H1 (cell line): ENCODE measurements around the gene SLC13A3. TPM values are rescaled to one million over a fixed set of nuclear protein-coding genes. Genes with fewer than 3 reads are reported as not detected.

Experiments
- CTCF ChIA-PET: fragments of 300-600 bp; sonication (Branson Sonifier 250); formaldehyde crosslinking; loops from one replicate; lab custom pipeline; 2021; ENCODE audit not compliant: partially characterized antibody; lab: Charles Lee
- POLR2A ChIA-PET: fragments of 300-600 bp; sonication (Branson Sonifier 250); formaldehyde crosslinking; loops from one replicate; lab custom pipeline; 2021; ENCODE audit warnings: inconsistent platforms; ENCODE audit not compliant: partially characterized antibody; lab: Charles Lee
- DNase-seq, 2 experiments: peaks; one replicate each; pipeline versions ENCODE4 v3.0.0 to v3.0.0-alpha.2; 2010 to 2022; ENCODE audit warnings: low spot score in 2 of 2, low read depth in 1 of 2, mixed read lengths in 1 of 2
- FAIRE-seq: peaks from 2 replicates; lab custom pipeline; 2011; peaks lifted over from hg19 to GRCh38; lab: Jason Lieb, UNC
- H2AFZ ChIP-seq: 2 replicates; pipeline ENCODE4 v1.8.1; 2012; ENCODE audit warnings: low read length, inconsistent platforms
- H2AK5ac ChIP-seq: 2 replicates; pipeline ENCODE4 v1.6.1; 2013; ENCODE audit warnings: low read depth, low read length
- H2BK120ac ChIP-seq: replicated peaks from 2 replicates; pipeline ENCODE3; 2013; ENCODE audit warnings: low read depth, low read length, inconsistent platforms
- H2BK12ac ChIP-seq: 2 replicates; pipeline ENCODE4 v1.6.1; 2013; ENCODE audit warnings: low read depth, low read length
- H2BK15ac ChIP-seq: 2 replicates; pipeline ENCODE4 v1.6.1; 2013; ENCODE audit warnings: low read length
- H2BK20ac ChIP-seq: 2 replicates; pipeline ENCODE4 v1.6.1; 2013; ENCODE audit warnings: low read length
- H2BK5ac ChIP-seq: 2 replicates; pipeline ENCODE4 v1.6.1; 2013; ENCODE audit warnings: low read depth, low read length
- H3K14ac ChIP-seq: 2 replicates; pipeline ENCODE4 v1.6.1; 2013; ENCODE audit warnings: inconsistent platforms; ENCODE audit not compliant: insufficient read length
- H3K18ac ChIP-seq: 2 replicates; pipeline ENCODE4 v1.6.1; 2013; ENCODE audit warnings: low read length; ENCODE audit errors: extremely low read depth
- H3K23ac ChIP-seq: 2 replicates; pipeline ENCODE4 v1.6.1; 2013; ENCODE audit warnings: inconsistent platforms; ENCODE audit not compliant: insufficient read length
- H3K23me2 ChIP-seq: 2 replicates; pipeline ENCODE4 v1.6.1; 2013; ENCODE audit warnings: low read depth, low read length
- H3K27ac ChIP-seq: 2 replicates; pipeline ENCODE4 v1.6.1; 2011; ENCODE audit warnings: low read depth, low read length, inconsistent platforms
- H3K27me3 ChIP-seq, 4 experiments: replicated peaks in 1 of 4; 1 replicate in 1 of 4; 2 replicates in 3 of 4; pipeline versions ENCODE4 v1.6.1 to v1.8.1; 2011 to 2013; ENCODE audit warnings: low read length in 3 of 4, mild to moderate bottlenecking in 3 of 4, inconsistent platforms in 2 of 4, mixed read lengths in 2 of 4, moderate library complexity in 1 of 4; ENCODE audit not compliant: control insufficient read depth in 3 of 4, insufficient read depth in 3 of 4; ENCODE audit errors: extremely low read depth in 1 of 4
- H3K36me3 ChIP-seq, 4 experiments: 2 replicates each; pipeline versions ENCODE4 v1.6.1 to v1.8.1; 2011 to 2013; ENCODE audit warnings: mild to moderate bottlenecking in 4 of 4, low read length in 3 of 4, moderate library complexity in 2 of 4, control low read depth in 1 of 4, inconsistent platforms in 1 of 4; ENCODE audit not compliant: insufficient read depth in 4 of 4, control insufficient read depth in 2 of 4
- H3K4ac ChIP-seq: replicated peaks from 2 replicates; pipeline ENCODE3; 2013; ENCODE audit warnings: low read length, low read depth, mixed read lengths, inconsistent platforms; ENCODE audit not compliant: insufficient read length
- H3K4me1 ChIP-seq, 4 experiments: replicated peaks in 1 of 4; 1 replicate in 1 of 4; 2 replicates in 3 of 4; pipeline versions ENCODE4 v1.6.1 to v1.8.1; 2011 to 2013; ENCODE audit warnings: low read length in 3 of 4, inconsistent platforms in 2 of 4, mixed read lengths in 1 of 4; ENCODE audit not compliant: insufficient read depth in 4 of 4, control insufficient read depth in 3 of 4
- H3K4me2 ChIP-seq, 2 experiments: 2 replicates each; pipeline versions ENCODE4 v1.6.1 to v1.8.1; 2011 to 2013; ENCODE audit warnings: low read depth in 2 of 2, low read length in 2 of 2, control low read depth in 1 of 2, inconsistent platforms in 1 of 2, mild to moderate bottlenecking in 1 of 2; ENCODE audit not compliant: insufficient read depth in 1 of 2
- H3K4me3 ChIP-seq, 4 experiments: fragments of 200-600, 300-600 bp in 1 of 4; sonication (generic), shearing (Covaris generic), sonication (Bioruptor Twin) in 1 of 4; 2 replicates each; pipeline versions ENCODE4 v1.5.1 to v1.8.1; 2011 to 2016; ENCODE audit warnings: low read length in 4 of 4, low read depth in 3 of 4, control low read depth in 2 of 4, inconsistent platforms in 2 of 4, mild to moderate bottlenecking in 2 of 4, mixed read lengths in 1 of 4, moderate library complexity in 1 of 4; ENCODE audit not compliant: insufficient read depth in 2 of 4; ENCODE audit errors: extremely low read depth in 1 of 4
- H3K56ac ChIP-seq: replicated peaks from 2 replicates; pipeline ENCODE3; 2013; ENCODE audit warnings: low read depth, mild to moderate bottlenecking, mixed read lengths, low read length, inconsistent platforms; ENCODE audit not compliant: insufficient read length
- H3K79me1 ChIP-seq: 2 replicates; pipeline ENCODE4 v1.6.1; 2013; ENCODE audit warnings: low read depth, low read length, control low read depth
- H3K79me2 ChIP-seq, 2 experiments: 2 replicates each; pipeline versions ENCODE4 v1.6.1 to v1.8.1; 2012 to 2013; ENCODE audit warnings: low read length in 2 of 2, mild to moderate bottlenecking in 2 of 2, inconsistent platforms in 1 of 2; ENCODE audit not compliant: insufficient read depth in 2 of 2, control insufficient read depth in 1 of 2
- H3K9ac ChIP-seq, 4 experiments: replicated peaks in 1 of 4; 1 replicate in 1 of 4; 2 replicates in 3 of 4; pipeline versions ENCODE4 v1.6.1 to v1.8.1; 2011 to 2013; ENCODE audit warnings: low read depth in 3 of 4, low read length in 3 of 4, control low read depth in 2 of 4, mild to moderate bottlenecking in 2 of 4, moderate library complexity in 2 of 4, inconsistent platforms in 1 of 4; ENCODE audit errors: extremely low read depth in 1 of 4
- H3K9me3 ChIP-seq, 2 experiments: 2 replicates each; pipeline versions ENCODE4 v1.6.1 to v1.8.1; 2012 to 2013; ENCODE audit warnings: mild to moderate bottlenecking in 2 of 2, moderate library complexity in 2 of 2, control low read depth in 1 of 2, inconsistent platforms in 1 of 2, low read depth in 1 of 2, low read length in 1 of 2, mixed read lengths in 1 of 2; ENCODE audit not compliant: insufficient read depth in 2 of 2
- H4K20me1 ChIP-seq, 2 experiments: replicated peaks in 1 of 2; 2 replicates each; pipeline versions ENCODE3 to v1.8.1; 2011 to 2013; ENCODE audit warnings: inconsistent platforms in 2 of 2, low read length in 2 of 2, mild to moderate bottlenecking in 1 of 2; ENCODE audit not compliant: insufficient read depth in 2 of 2, control insufficient read depth in 1 of 2
- H4K5ac ChIP-seq: 2 replicates; pipeline ENCODE4 v1.6.1; 2013; ENCODE audit warnings: low read length, low read depth, mixed read lengths, inconsistent platforms; ENCODE audit not compliant: insufficient read length
- H4K8ac ChIP-seq: 2 replicates; pipeline ENCODE4 v1.8.0; 2013; ENCODE audit warnings: mild to moderate bottlenecking, moderate library complexity, low read length, inconsistent platforms; ENCODE audit not compliant: insufficient read depth; ENCODE audit errors: extremely low read depth
- H4K91ac ChIP-seq: replicated peaks from 2 replicates; pipeline ENCODE3; 2013; ENCODE audit warnings: low read length, mixed read lengths, inconsistent platforms; ENCODE audit not compliant: insufficient read length
- MAFK ChIP-seq: IDR thresholded peaks from 2 replicates; pipeline ENCODE4 v1.6.1; 2012; ENCODE audit warnings: low read depth, mild to moderate bottlenecking, improper control_type of control experiment, low read length
- TAF7 ChIP-seq: optimal IDR thresholded peaks from 2 replicates; pipeline ENCODE3; 2011; ENCODE audit warnings: low read depth, mild to moderate bottlenecking, inconsistent platforms, low read length, moderate library complexity, borderline replicate concordance
- TCF12 ChIP-seq: IDR thresholded peaks from 2 replicates; pipeline ENCODE4 v1.6.1; 2011; ENCODE audit warnings: low read depth, mild to moderate bottlenecking, low read length
- WGBS, 2 experiments: shearing (Covaris generic) in 1 of 2; methylation state at CpG; one replicate each; pipeline versions ENCODE4 v1.1.6 to v1.1.7; 2013 to 2015; ENCODE audit warnings: low lambda C conversion rate in 2 of 2, mixed read lengths in 2 of 2, inconsistent platforms in 1 of 2, low coverage in 1 of 2, missing lambda C conversion rate in 1 of 2; ENCODE audit not compliant: insufficient replicate concordance in 2 of 2, insufficient coverage in 1 of 2, insufficient read length in 1 of 2; ENCODE audit errors: extremely low coverage in 1 of 2, missing lambda C conversion rate in 1 of 2; 5-methylcytosine and 5-hydroxymethylcytosine counted together
- polyA plus RNA-seq, 7 experiments: library from polyadenylated mRNA; depleted of rRNA in 3 of 7; stranded (reverse) in 5 of 7; unstranded in 2 of 7; fragments of >200 nt in 5 of 7; fragments of 200-250 nt in 2 of 7; gene quantifications; 1 replicate in 5 of 7; 2 replicates in 1 of 7; 4 replicates in 1 of 7; pipeline versions ENCODE4 v1.2.1 to v1.2.3, GENCODE V29; 2011 to 2013; ENCODE audit warnings: missing spikeins in 2 of 7, mixed read lengths in 2 of 7
- total RNA-seq: library from RNA; stranded (reverse); fragmentation: NEBNext Ultra II Directional; extraction: Animal tissue kit (Norgen Biotek cat#: 25700); gene quantifications from 2 replicates; pipeline ENCODE4 v1.2.1, GENCODE V29; 2021

SLC13A3 gene
- total and polyA plus RNA-seq, 2 of the 8 experiments (the other 6 are each of a cell fraction or from before 2014, with no cell fraction given), result 9.4 to 12.6 TPM

DNA sequence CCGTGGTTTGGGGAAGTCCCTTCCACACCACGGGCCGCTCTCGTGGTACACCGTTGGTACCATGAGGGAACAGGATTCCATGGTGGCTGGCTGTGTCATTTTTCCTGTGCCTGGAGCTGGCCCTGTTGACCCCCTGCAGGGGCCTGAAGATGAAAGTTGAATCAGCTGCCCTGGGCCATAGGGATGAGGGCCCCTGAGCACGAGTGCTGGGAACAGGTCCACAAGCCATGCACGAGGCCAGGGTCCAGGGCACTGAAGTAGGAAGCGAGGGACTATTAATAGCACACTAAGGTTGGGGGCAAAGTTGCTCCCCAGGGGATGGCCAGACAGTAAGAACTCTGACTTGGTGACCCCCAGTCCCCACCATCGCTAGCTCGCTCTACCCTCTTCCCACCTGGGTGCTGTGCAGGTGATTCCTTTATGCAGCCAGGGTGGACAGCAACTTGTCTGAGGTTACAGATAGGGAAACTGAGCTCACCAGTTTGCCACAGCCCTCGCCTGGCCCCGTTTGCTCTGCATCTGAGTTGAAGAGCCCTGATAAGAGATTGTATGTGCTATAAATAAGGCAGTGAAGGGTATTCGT, 46.6 kb downstream of the SLC13A3 start:
- no peak overlapping the region for H3K9ac ChIP-seq
- H3K4me2 ChIP-seq, result no peak overlapping the region
- DNase-seq (no peak), FAIRE-seq (no peak)
- no peaks in the 10 kb centered on the region for H4K20me1 ChIP-seq
- H3K56ac ChIP-seq, result no peak overlapping the region
- no peak overlapping the region for H2AK5ac ChIP-seq
- H3K27me3 ChIP-seq, result no peaks in the 10 kb centered on the region
- POLR2A ChIA-PET, result interaction anchor here (0.9 kb wide), 1 partner anchor 21 kb away, joined by 3 read pairs; no protein-coding TSS in a partner anchor
- no peak overlapping the region for H3K27ac ChIP-seq
- H3K23me2 ChIP-seq, result no peaks in the 10 kb centered on the region; the same call in 1 of the 2 replicates
- no peaks in the 10 kb centered on the region for H3K4me1 ChIP-seq
- H3K79me2 ChIP-seq, result no peaks in the 10 kb centered on the region
- 97% methylated on average over 13 of the region's 13 CpGs; no CpG with 5 or more reads in 1 of the 2 experiments for WGBS, 2 experiments
- H3K79me1 ChIP-seq, result no peaks in the 10 kb centered on the region
- no peak overlapping the region for H4K8ac ChIP-seq
- H3K14ac ChIP-seq, result no peak overlapping the region
- H2BK15ac ChIP-seq, result no peak overlapping the region
- no peak overlapping the region for H3K4me3 ChIP-seq
- TF ChIP-seq MAFK (no peak), TCF12 (no peak), TAF7 (no peak)
- H3K9me3 ChIP-seq, result no peaks in the 10 kb centered on the region
- H3K18ac ChIP-seq, result no peak overlapping the region
- no peak overlapping the region for H3K23ac ChIP-seq
- no peak overlapping the region for H2AFZ ChIP-seq
- no peaks in the 10 kb centered on the region for H3K36me3 ChIP-seq
- H2BK12ac ChIP-seq, result no peak overlapping the region
- H2BK120ac ChIP-seq, result no peak overlapping the region
- CTCF ChIA-PET, result interaction anchor here (0.6 to 2.3 kb wide), 9 partner anchors 9 to 92 kb away, joined by 3 to 6 read pairs (median 4); no protein-coding TSS in a partner anchor
- H4K5ac ChIP-seq, result no peak overlapping the region
- no peak overlapping the region for H4K91ac ChIP-seq
- H2BK20ac ChIP-seq, result no peak overlapping the region
- H2BK5ac ChIP-seq, result no peak overlapping the region
- H3K4ac ChIP-seq, result no peak overlapping the region
